ENCODE measurements around the gene TCP11L2.
A peak's percentile ranks its signal among the peaks of the same experiment; 100 is the strongest.
"Not testable (repeated sequence)": the region's sequence is repeated elsewhere in the genome, so short reads cannot be mapped to it uniquely, and the experiment has no call there.

The TCP11L2 gene

GRCh38 chr12:106304797-106305196, 2.3 kb downstream of the TCP11L2 start:
- DNase-seq, result no peak

- DNase-seq, result peak in 1 of 58 donors; percentile 17
Measured at GRCh38 chr12:106305376-106305775, 2.8 kb downstream of the TCP11L2 start.

- no peak for DNase-seq
Measured at GRCh38 chr12:106307181-106307580, 4.6 kb downstream of the TCP11L2 start.

GRCh38 chr12:106308121-106308520, 5.6 kb downstream of the TCP11L2 start:
- DNase-seq, result no peak

GRCh38 chr12:106308611-106309010, 6.1 kb downstream of the TCP11L2 start:
- no peak for DNase-seq

GRCh38 chr12:106309671-106310505, 7.4 kb downstream of the TCP11L2 start:
- no peak for DNase-seq

- DNase-seq, result no peak
Measured at GRCh38 chr12:106310687-106311086, 8.2 kb downstream of the TCP11L2 start.

GRCh38 chr12:106311139-106311538, 8.6 kb downstream of the TCP11L2 start:
- DNase-seq, result peak in 1 of 58 donors; percentile 4

GRCh38 chr12:106313413-106313812, 10.9 kb downstream of the TCP11L2 start:
- DNase-seq, result not testable (repeated sequence)

- DNase-seq, result no peak
Measured at GRCh38 chr12:106315523-106315922, 13.0 kb downstream of the TCP11L2 start.

- DNase-seq, result no peak
Measured at GRCh38 chr12:106317406-106318082, 15.0 kb downstream of the TCP11L2 start.

- DNase-seq, result no peak
Measured at GRCh38 chr12:106321139-106321850, 18.8 kb downstream of the TCP11L2 start.

GRCh38 chr12:106323537-106323936, 21.0 kb downstream of the TCP11L2 start:
- DNase-seq, result no peak

GRCh38 chr12:106327309-106327869, 24.9 kb downstream of the TCP11L2 start:
- DNase-seq, result no peak

- no peak for DNase-seq
Measured at GRCh38 chr12:106328735-106329134, 26.2 kb downstream of the TCP11L2 start.

GRCh38 chr12:106329231-106329982, 26.9 kb downstream of the TCP11L2 start:
- DNase-seq, result peak in 4 of 58 donors; percentile 7 to 56 (median 18)

- DNase-seq, result no peak
Measured at GRCh38 chr12:106331599-106331998, 29.1 kb downstream of the TCP11L2 start.

GRCh38 chr12:106332536-106332935, 30.0 kb downstream of the TCP11L2 start:
- no peak for DNase-seq

GRCh38 chr12:106333010-106333409, 30.5 kb downstream of the TCP11L2 start:
- DNase-seq, result no peak

GRCh38 chr12:106333756-106334155, 31.2 kb downstream of the TCP11L2 start:
- DNase-seq, result no peak

Measured in anterior cingulate cortex (tissue), 58 donors.